ENCODE measurements around the gene CHM. TPM values are rescaled to one million over a fixed set of nuclear protein-coding genes. Genes with fewer than 3 reads are reported as not detected.
"Not testable (repeated sequence)": the region's sequence is repeated elsewhere in the genome, so short reads cannot be mapped to it uniquely, and the experiment has no call there.

Gene CHM, protein sequence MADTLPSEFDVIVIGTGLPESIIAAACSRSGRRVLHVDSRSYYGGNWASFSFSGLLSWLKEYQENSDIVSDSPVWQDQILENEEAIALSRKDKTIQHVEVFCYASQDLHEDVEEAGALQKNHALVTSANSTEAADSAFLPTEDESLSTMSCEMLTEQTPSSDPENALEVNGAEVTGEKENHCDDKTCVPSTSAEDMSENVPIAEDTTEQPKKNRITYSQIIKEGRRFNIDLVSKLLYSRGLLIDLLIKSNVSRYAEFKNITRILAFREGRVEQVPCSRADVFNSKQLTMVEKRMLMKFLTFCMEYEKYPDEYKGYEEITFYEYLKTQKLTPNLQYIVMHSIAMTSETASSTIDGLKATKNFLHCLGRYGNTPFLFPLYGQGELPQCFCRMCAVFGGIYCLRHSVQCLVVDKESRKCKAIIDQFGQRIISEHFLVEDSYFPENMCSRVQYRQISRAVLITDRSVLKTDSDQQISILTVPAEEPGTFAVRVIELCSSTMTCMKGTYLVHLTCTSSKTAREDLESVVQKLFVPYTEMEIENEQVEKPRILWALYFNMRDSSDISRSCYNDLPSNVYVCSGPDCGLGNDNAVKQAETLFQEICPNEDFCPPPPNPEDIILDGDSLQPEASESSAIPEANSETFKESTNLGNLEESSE
- 15.3 TPM for total RNA-seq

DNA sequence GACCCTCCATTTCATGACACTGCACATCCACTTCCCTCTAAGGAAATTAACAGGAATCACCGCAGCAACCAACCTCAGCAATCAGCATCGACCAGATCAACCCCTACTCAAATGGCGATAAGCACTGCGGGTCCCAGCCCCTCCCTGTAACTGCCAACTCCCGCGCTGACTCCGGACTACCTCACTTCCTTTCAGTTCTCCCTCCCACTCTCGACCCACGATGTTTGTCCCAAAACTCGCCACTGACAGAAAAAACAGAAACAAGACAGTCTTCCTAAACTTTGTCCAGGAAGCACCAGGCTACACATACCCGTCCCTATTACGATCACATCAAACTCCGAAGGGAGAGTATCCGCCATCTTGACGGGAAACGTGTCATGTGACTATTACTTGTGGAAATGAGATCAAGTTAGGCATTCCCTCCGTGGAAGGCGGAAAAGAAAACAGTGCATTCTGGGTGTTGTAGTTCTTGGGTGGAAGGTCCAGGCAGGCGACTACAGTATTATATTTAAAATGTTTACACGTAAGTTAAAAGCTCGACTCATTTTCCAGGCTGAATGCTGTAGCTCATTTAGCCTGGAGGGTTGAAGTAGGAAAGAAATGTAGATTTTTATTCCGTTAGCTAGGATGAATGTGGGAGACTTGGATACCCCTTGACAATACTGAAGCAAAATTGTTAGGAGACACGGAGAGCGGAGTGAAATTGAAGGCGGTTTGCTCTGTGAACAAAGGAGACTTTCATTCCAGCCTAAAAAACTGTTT lies at the start of gene CHM:
Gene CHM (minus strand): TSS at position 385 of the 762 bp plus-strand sequence. CDS start 26 bp downstream, at position 359.
- peak; percentile 72 for DNase-seq (ENCODE audit: low spot score)

DNA sequence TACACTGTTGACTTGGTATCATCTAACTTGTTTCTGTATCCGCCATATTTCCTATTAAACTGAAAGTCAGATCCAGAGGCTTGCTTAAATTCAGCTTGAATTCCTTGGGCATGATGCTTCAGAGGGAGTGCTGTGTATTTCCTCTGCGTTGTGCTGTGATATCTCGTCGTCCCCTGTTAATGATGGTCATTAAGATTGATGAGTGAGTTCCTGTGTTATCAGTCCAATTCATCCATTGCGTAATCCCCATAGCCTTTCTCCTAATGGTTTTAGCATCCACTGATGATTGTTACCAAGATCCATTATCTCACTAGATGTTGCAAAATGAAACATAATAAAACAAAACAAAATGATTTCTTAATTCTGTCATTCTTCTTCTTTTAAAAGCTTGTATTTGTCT lies 31.3 kb upstream of the CHM start:
- no peak for DNase-seq (ENCODE audit: low spot score)

DNA sequence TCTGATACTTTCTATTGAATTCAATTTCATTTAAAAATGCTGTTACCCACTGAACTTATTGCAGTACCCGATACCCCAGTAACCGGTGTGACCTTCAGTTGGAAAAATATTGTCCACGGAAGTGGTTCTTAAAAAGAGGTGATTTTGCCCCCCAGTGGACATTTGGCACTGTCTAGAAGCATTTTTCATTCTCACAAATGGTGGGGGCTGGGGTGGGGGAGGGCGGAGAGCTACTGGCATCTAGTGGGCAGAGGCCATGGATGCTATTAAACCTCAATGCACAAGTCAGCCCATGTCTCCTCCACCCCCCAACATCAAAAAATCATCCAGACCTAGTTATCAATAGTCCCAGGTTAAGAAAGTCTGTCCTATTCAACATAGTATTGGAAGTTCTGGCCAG lies 19.6 kb upstream of the CHM start:
- no peak for DNase-seq (ENCODE audit: low spot score)

DNA sequence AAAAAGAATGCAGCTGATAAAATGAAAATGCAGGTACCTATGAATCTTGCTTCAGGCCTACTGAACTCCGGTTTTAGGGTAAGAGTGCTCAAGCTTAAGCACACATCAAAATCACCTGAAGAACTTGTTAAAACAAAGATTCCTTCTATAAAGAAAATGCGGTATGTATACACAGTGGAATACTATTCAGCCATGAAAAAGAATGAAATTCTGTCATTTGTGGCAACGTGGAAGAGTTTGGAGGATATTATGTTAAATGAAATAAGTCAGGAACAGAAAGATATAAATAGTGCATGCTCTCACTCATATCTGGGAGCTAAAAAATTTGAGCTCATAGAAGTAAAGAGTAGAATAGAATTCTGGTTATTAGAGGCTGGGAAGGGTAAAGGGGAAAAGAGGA lies 14.0 kb upstream of the CHM start:
- no peak for DNase-seq (ENCODE audit: low spot score)

DNA sequence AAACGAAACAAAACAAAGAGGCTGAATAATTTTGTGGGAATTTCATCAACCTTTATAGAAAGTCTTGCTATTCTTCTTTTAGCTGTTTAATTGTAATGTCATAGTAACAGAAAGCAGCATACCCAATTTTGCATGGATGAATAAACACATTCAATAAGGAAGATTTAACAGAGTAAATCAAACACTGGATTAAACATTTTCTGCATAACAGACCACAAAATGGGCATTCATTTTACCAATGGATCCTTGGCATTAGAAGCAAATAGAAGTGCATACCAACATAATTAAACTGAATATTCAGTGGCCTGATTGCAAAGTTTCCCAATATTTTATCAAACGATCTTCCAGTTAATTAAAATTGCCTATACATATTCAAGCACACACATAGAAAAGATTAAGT lies 4.4 kb upstream of the CHM start:
- DNase-seq (ENCODE audit: low spot score): no peak

DNA sequence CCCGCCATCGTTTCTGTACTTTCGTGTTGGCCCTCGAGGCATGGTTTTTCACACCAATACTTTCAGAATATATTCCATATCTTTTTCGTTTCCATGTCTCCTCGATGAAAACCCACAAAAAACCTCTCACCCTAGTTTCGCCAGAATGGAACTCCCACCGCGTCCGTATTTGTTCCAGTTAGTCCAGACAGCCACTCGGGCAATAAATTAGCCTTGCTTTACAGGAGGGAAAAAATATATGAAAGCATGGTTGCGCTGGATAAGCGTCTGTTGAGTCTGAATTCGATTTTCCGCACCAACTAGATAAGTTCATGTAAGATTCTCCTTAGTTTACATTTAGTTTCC lies 550 bp upstream of the CHM start:
- no peak for DNase-seq (ENCODE audit: low spot score)

DNA sequence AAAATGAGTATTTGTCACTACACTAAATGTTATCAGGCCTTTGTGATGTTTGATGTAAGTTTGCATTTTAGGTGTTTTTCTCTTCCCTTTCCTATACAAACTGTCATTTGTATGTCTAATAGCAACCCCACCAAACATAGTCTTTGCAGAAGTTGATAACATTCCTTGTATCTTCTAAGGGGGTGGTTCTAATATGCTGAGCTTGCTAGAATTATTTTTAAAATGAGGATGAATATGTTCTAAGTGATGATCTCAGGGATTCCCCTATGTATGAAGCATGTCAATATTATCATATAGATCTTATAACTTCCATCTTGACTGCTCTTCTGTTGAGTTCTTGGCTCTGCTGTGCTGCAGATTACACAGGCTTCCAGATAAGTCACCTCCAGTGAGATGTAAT lies 3.1 kb downstream of the CHM start:
- no peak for DNase-seq (ENCODE audit: low spot score)

DNA sequence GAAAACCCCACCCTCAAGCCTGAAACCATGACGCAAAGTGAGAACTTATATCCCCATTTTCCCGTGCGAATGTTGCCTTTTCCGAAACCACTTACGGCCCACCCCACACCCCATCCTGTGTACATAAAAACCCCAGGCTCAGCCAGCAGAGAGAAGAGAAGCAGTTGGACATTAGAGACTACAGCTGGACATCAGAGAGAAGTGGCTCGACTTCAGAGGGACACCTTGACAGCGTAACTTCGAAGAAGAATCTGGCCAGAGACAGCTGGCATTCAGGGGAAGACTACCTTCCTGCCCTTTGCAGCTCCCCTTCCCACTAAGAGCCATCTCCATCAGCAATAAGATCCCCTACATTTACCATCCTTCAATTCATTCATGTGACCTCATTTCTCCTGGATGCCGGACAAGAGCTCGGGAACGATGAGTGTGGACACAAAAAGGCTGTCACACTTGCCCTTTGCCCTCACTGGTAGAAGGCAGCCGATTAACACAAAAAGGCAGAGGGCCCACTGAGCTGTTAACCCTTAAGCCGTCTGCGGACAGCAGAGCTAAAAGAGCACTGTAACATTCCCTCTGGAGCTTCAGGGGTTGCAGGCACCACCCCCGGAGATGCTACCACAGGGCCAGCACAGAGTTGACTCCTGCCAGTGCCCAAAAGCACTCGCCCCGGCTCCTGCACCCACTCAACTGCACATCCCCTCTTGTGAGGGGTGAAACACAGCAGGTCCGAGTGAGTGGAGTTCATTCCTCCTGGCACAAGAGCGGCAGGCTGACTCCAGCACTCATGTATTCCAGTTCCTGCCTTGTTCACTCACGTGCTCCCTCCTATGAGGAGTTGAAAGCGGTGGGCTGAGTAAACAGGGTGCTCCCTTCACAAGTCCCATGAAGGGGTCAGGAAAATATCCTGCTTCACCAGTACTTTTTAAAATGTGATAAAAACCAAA lies 7.5 kb downstream of the CHM start:
- no peak for DNase-seq (ENCODE audit: low spot score)

DNA sequence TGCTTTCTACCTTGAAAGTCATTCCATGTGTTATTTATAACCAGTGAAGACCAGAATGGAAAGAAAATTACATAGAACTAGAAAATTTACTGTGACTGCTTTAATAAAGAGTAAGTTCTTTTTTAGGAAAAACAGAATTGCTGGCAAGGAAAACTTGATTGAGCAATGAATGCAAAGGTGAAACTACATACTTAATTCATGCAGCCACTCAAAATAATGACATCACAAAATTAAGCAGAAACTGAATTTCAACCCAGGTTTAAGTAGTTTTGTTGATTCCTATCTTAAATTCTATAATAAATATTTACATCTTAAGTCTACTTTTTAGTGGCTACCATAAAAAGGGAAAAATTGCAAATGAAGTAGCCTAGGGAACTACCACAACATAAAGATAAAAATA lies 14.0 kb downstream of the CHM start:
- no peak for DNase-seq (ENCODE audit: low spot score)

DNA sequence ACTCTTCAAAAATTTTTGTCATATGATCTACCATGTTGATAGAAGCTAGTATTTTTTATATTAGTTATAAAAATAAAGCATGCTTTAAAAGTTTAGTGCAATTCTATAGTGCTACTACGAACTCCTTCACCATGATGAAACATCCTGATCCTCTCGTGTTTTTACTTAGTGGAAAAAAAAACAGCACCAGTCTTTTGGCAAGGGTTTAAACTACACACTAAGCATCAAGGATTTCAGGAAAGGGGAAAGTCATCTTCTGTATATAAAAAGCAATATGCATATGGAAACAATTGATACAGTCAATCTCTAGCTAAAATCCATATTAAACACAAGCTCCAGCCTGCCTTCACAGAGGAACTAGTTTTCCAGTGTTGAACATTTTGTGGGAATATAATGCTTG lies 18.7 kb downstream of the CHM start:
- no peak for DNase-seq (ENCODE audit: low spot score)

DNA sequence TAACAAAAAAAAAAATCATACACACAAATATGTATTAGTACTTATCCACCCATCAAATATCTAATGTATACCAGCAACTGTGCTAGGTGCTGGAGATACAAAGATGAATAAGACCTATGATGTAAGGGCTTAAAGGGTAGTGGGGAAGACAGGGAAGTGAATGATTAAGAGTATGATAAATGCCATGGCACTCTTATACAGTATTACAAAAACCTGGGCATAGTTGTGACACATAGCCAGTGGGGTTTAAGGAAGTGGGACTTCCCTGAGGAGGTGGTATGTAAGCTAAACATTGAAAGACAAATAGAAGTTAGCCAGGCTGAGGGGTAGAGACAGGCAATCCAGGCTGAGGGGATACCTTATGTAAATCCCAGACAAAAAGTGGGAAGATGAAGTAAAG lies 23.5 kb downstream of the CHM start:
- DNase-seq (ENCODE audit: low spot score): no peak

DNA sequence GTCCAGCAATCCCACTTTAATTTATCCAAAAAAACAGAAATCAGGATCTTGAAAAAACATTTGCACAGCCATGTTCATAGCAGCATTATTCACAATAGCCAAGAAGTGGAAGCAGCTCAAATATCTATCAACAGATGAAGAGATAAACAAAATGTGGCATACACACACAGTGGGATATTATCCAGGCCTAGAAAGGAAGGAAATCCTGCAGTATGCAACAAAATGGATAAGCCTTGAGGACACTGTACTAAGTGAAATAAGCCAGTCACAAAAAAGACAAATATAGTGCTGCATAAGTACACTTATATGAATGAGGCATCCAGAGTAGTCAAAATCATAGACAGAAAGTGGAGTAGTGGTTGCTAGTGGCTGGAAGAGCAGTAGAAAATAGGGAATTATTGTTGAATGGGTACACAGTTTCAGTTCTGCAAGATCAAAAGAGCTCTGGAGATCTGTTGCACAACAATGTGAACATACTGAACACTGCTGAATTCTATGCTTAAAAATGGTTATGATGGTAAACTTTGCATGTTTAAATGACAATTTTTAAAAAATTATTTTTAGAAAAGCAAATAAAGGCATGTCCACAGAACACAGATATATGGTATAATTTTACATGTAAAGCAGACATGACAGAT lies 25.6 kb downstream of the CHM start:
- DNase-seq (ENCODE audit: low spot score): no peak

DNA sequence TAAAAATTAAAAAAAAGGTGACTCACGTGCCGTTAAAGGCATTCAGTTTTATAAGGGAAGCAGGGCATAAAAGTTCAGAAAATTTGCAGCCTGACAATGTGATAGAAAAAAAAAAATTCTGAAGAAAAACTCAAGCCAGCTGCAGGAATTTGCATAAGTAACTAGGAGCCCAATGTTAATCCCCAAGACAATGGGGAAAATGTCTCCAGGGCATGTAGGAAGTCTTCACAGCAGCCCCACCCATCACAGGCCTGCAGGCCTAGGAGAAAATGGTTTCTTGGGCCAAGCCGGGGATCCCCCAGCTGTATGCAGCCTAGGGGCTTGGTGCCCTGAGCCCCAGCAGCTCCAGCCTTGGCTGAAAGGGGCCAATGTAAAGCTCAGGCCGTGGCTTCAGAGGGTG lies 31.2 kb downstream of the CHM start:
- DNase-seq (ENCODE audit: low spot score): no peak

DNA sequence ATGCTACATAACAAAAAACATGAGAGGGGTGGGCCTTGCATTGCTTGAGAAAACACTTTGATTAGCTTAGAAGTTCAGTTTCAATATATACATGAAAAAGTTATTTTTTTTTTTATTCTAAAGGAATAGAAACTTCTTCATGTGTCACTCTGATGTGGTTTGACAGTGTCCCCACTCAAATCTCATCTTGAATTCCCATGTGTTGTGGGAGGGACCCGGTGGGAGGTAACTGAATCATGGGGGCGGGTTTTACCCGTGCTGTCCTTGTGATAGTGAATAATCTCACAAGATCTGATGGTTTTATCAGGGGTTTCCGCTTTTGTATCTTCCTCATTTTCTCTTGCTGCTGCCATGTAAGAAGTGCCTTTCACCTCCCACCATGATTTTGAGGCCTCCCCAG lies 32.4 kb downstream of the CHM start:
- DNase-seq (ENCODE audit: low spot score): not testable (repeated sequence)

DNA sequence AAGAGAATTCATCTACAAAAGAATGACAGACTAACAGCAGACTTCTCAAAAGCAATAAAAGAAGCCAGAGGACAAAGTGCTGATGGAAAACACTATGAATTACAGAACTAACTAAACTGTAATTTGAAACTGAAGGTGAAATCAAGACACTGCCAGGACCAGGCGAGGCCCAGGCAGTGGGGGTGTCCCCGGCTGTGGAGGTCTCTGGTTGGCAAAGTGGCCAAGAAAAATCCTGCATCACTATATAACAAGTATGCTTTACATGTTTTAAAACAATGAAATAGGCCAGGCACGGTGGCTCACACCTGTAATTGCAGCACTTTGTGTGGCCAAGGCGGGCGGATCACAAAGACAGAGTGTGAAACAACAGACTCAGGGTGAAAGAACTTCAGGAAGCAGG lies 32.9 kb downstream of the CHM start:
- no peak for DNase-seq (ENCODE audit: low spot score)

DNA sequence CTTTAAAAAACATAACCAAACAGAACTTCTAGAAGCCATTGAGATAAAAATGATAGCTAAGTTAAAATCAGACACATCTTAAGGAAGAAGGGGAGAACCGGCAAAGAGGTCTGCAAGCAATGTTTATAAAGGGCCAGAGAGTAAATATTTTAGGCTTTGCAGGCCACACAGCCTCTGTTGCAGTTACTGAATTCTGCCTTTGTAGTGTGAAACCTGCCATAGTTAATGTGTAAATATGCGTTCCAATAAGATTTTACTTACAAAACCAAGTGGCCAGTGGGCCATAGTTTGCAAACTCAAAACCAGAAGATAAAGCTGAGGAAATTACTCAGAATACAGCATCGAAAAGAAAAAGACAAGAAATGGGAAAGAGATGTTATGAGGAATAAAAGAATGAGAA lies 33.6 kb downstream of the CHM start:
- DNase-seq (ENCODE audit: low spot score): no peak

DNA sequence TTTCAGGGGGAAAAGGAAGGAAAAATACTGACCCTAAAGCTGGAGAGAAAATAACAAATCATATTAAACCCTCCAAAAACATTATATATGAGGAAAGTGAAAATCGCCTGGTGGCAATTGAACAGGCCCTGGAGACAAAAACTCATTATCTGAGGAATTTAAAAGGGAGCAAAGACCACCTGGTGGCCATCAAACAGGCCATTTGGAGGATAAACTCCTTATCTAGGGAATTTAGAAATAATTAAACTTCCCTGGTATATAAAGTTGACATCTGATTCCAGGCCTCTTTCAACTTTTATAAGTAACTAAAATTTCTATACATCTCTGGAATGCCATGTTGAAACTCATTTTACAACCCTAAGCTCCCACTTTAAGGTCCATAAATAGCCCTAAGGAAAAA lies 35.2 kb downstream of the CHM start:
- no peak for DNase-seq (ENCODE audit: low spot score)

DNA sequence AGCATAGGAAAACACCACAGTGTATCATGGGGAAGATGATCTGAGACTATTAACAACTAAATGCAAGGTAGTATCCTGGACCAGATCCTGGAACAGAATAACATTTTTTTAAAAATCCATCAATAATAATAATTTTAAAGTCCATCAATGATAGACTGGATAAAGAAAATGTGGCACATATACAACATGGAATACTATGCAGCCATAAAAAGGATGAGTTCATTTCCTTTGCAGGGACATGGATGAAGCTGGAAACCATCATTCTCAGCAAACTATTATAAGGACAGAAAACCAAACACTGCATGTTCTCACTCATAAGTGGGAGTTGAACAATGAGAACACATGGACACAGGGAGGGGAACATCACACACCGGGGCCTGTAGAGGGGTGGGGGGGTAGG lies 37.6 kb downstream of the CHM start:
- not testable (repeated sequence) for DNase-seq (ENCODE audit: low spot score)

DNA sequence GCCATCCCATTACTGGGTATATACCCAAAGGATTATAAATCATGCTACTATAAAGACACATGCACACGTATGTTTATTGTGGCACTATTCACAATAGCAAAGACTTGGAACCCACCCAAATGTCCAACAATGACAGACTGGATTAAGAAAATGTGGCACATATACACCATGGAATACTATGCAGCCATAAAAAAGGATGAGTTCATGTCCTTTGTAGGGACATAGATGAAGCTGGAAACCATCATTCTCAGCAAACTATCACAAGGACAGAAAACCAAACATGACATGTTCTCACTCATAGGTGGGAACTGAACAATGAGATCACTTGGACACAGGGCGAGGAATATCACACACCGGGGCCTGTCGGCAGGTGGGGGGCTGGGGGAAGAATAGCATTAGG lies 39.5 kb downstream of the CHM start:
- DNase-seq (ENCODE audit: low spot score): not testable (repeated sequence)

DNA sequence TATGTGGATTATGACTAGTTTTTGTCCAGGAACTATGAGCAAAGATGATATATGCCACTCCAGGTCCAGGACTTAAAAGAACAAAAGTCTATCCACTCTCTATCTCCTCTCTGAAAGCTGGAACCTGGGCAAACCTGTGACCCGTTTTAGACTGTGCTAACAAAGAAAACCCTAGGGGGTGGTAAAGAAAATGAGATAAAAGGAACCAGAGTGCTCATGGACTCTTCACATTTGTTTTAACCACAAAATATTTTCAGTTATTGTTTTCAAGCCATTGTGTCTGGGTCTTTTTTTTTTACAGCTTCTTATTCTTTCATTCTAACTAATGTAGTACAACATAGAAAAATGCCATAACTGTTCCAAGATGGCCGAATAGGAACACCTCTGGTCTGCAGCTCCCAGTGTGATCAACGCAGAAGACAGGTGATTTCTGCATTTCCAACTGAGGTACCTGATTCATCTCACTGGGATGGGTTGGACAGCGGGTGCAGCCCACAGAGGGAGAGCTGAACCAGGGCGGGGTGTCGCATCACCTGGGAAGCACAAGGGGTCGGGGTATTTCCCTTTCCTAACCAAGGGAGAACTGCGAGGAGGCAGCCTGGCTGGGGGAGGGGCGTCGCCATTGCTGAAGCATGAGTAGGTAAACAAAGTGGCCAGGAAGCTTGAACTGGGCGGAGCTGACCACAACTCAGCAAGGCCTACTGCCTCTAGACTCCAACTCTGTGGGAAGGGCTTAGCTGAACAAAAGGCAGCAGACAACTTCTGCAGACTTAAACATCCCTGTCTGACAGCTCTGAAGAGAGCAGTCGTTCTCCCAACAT lies 45.1 kb downstream of the CHM start:
- peak; percentile 27 for DNase-seq (ENCODE audit: low spot score)

Measured in mucosa of gallbladder (tissue), 1 donor.